K562 (cell line): ENCODE results near the gene PRND. TPM values are rescaled to one million over a fixed set of nuclear protein-coding genes. Genes with fewer than 3 reads are reported as not detected.

Experiments used
- CHD1 ChIP-seq: fragments of 200-600 bp; sonication (generic); IDR thresholded peaks from one replicate; pipeline ENCODE4 v1.6.1; 2012; ENCODE audit warnings: mild to moderate bottlenecking, moderate library complexity, low read length, inconsistent platforms
- IRF2 ChIP-seq: sonication (generic); formaldehyde crosslinking; IDR thresholded peaks from 2 replicates; pipeline ENCODE4 v1.8.1; 2022; ENCODE audit warnings: mild to moderate bottlenecking, missing genetic modification reagents
- MAFK ChIP-seq: IDR thresholded peaks from 2 replicates; pipeline ENCODE4 v1.6.1; 2011; ENCODE audit warnings: low read length, improper control_type of control experiment
- MCM2 ChIP-seq: fragments of 450-650 bp; IDR thresholded peaks from 2 replicates; pipeline ENCODE4 v1.6.1; 2017; ENCODE audit warnings: low read depth, mild to moderate bottlenecking
- MTF1 ChIP-seq: fragments of 250-450 bp; sonication (Bioruptor Pico); IDR thresholded peaks from 2 replicates; pipeline ENCODE4 v1.9.0; 2021; ENCODE audit warnings: moderate library complexity, mild to moderate bottlenecking, inconsistent platforms, borderline replicate concordance
- NFATC3 ChIP-seq: fragments of 450-650 bp; IDR thresholded peaks from 2 replicates; pipeline ENCODE4 v1.6.1; 2017; ENCODE audit warnings: mild to moderate bottlenecking
- NFIX ChIP-seq: fragments of 250-450 bp; sonication (Bioruptor Pico); IDR thresholded peaks from 2 replicates; pipeline ENCODE4 v1.4.0; 2020; ENCODE audit warnings: low read depth, mild to moderate bottlenecking, moderate library complexity
- NUFIP1 ChIP-seq: fragments of 450-650 bp; IDR thresholded peaks from 2 replicates; pipeline ENCODE4 v1.6.1; 2018; ENCODE audit not compliant: partially characterized antibody
- SAFB2 ChIP-seq: fragments of 200-400 bp; formaldehyde crosslinking; IDR thresholded peaks from 2 replicates; pipeline ENCODE4 v1.6.1; 2018; ENCODE audit warnings: borderline replicate concordance, low read length, low read depth, moderate library complexity; ENCODE audit not compliant: severe bottlenecking
- SNRNP70 ChIP-seq: fragments of 200-400 bp; formaldehyde crosslinking; optimal IDR thresholded peaks from 2 replicates; pipeline ENCODE3; 2017; ENCODE audit warnings: low read depth, low read length
- SOX6 ChIP-seq: fragments of 450-650 bp; IDR thresholded peaks from 2 replicates; pipeline ENCODE4 v1.6.1; 2014; ENCODE audit warnings: mild to moderate bottlenecking
- STAG1 ChIP-seq: sonication (generic); formaldehyde crosslinking; IDR thresholded peaks from 2 replicates; pipeline ENCODE4 v1.5.0; 2020; ENCODE audit warnings: missing genetic modification reagents, borderline replicate concordance
- U2AF2 ChIP-seq: fragments of 200-400 bp; formaldehyde crosslinking; optimal IDR thresholded peaks from 2 replicates; pipeline ENCODE3; 2017; ENCODE audit warnings: low read depth, mild to moderate bottlenecking, low read length
- ZFX ChIP-seq: sonication (generic); formaldehyde crosslinking; IDR thresholded peaks from 2 replicates; pipeline ENCODE4 v1.8.0; 2022; ENCODE audit warnings: mild to moderate bottlenecking, missing genetic modification reagents, moderate library complexity
- ZNF197 ChIP-seq: fragments of 200-800 bp; sonication (Bioruptor generic); IDR thresholded peaks from 2 replicates; pipeline ENCODE4 v1.6.1; 2016; ENCODE audit warnings: low read depth, missing genetic modification characterization, missing compliant biosample characterization
- ZNF239 ChIP-seq: fragments of 250-450 bp; sonication (Bioruptor Pico); IDR thresholded peaks from 2 replicates; pipeline ENCODE4 v1.4.0; 2020; ENCODE audit warnings: mild to moderate bottlenecking
- ZNF41 ChIP-seq: fragments of 250-450 bp; sonication (Bioruptor Pico); conservative IDR thresholded peaks from 2 replicates; pipeline ENCODE4 v1.4.0; 2020; ENCODE audit warnings: mild to moderate bottlenecking
- ZNF518B ChIP-seq: fragments of 250-450 bp; sonication (Bioruptor Pico); IDR thresholded peaks from 2 replicates; pipeline ENCODE4 v1.5.0; 2021; ENCODE audit warnings: mild to moderate bottlenecking, moderate library complexity
- ZNF551 ChIP-seq: fragments of 250-450 bp; sonication (Bioruptor Pico); IDR thresholded peaks from 2 replicates; pipeline ENCODE4 v1.5.0; 2021; ENCODE audit warnings: mild to moderate bottlenecking, moderate library complexity
- polyA plus RNA-seq, 8 experiments: library from polyadenylated mRNA; depleted of rRNA in 4 of 8; stranded (reverse) in 5 of 8; unstranded in 3 of 8; fragments of >200 nt; fragmentation: Nextera tagmentation in 2 of 8; fragmentation: Illumina TruSeq in 1 of 8; extraction: Ambion mirVana in 2 of 8; extraction: Trizol in 1 of 8; gene quantifications; 2 replicates each; pipeline versions ENCODE4 v1.2.1 to v1.2.3, GENCODE V29; 2011 to 2014; ENCODE audit warnings: inconsistent platforms in 1 of 8, missing spikeins in 1 of 8
- total RNA-seq, 7 experiments: library from RNA; depleted of rRNA in 6 of 7; stranded (reverse); fragments of >200 nt in 6 of 7; fragmentation: Illumina TruSeq in 2 of 7; extraction: Trizol in 2 of 7; gene quantifications; 2 replicates each; pipeline versions ENCODE4 v1.2.1 to v1.2.3, GENCODE V29; 2011 to 2021; ENCODE audit warnings: low replicate concordance in 1 of 7
- TF ChIP-seq, protein P1 (sequence below): sonication (generic); formaldehyde crosslinking; IDR thresholded peaks from 2 replicates; pipeline ENCODE4 v1.8.0; 2022; ENCODE audit warnings: mild to moderate bottlenecking, low read depth, missing genetic modification reagents
- TF ChIP-seq, protein P2 (sequence below): IDR thresholded peaks from 2 replicates; pipeline ENCODE4 v1.6.1; 2011; ENCODE audit warnings: borderline replicate concordance, low read depth, mild to moderate bottlenecking, moderate library complexity, low read length; ENCODE audit not compliant: insufficient read depth, poor library complexity, severe bottlenecking
- TF ChIP-seq, protein P3 (sequence below): fragments of 450-650 bp; IDR thresholded peaks from 2 replicates; pipeline ENCODE4 v1.6.1; 2016

Gene PRND
- total and polyA plus RNA-seq, 9 of the 15 experiments (the other 6 are each of a cell fraction or from before 2014, with no cell fraction given), result not detected

DNA sequence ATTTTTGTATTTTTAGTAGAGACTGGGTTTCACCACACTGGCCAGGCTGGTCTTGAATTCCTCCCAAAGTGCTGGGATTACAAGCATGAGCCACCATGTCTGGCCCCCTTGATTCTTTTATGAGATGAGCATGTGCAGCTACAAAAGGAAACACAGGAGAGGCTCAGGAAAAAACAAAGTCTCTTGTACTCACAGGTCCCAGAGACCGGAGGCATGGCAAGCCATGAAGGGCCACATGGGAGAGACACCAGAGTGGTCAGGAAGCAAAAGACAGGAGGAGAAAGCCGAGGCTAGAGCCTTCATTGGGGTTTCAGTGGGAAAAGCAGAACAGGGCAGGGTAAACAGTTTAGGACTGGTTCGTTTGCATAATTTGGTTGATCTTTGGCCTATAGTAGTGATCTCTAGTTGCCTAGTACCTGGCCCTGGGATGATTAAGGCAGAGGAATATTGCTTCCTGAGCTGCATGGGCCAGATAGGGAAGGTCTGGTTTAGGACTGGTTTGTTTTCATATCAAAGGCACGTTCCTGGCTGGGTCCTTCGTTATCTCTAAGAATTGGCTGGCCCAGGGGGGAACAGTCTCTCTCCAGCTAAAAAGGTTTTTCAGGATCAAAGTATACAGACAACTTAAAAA is 48.2 kb upstream of the PRND start (continued):
- no peak for TF ChIP-seq IRF2
- no peak for TF ChIP-seq ZNF518B (CRISPR knock-in tag)
- TF ChIP-seq, protein P1, sequence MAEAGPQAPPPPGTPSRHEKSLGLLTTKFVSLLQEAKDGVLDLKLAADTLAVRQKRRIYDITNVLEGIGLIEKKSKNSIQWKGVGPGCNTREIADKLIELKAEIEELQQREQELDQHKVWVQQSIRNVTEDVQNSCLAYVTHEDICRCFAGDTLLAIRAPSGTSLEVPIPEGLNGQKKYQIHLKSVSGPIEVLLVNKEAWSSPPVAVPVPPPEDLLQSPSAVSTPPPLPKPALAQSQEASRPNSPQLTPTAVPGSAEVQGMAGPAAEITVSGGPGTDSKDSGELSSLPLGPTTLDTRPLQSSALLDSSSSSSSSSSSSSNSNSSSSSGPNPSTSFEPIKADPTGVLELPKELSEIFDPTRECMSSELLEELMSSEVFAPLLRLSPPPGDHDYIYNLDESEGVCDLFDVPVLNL, result no peak
- TF ChIP-seq U2AF2, result no peak
- TF ChIP-seq ZFX (CRISPR knock-in tag), result 0 out of 2 replicates have a peak, but pooled peaks have one; percentile 22
- TF ChIP-seq NFATC3, result no peak
- TF ChIP-seq ZNF239 (CRISPR knock-in tag), result no peak
- no peak for TF ChIP-seq CHD1
- no peak for TF ChIP-seq MCM2
- peak; percentile 77 for TF ChIP-seq SOX6
- TF ChIP-seq ZNF41 (CRISPR knock-in tag), result no peak
- TF ChIP-seq ZNF197, result no peak
- TF ChIP-seq NUFIP1, result no peak
- no peak for TF ChIP-seq NFIX (CRISPR knock-in tag)
- TF ChIP-seq, protein P2, sequence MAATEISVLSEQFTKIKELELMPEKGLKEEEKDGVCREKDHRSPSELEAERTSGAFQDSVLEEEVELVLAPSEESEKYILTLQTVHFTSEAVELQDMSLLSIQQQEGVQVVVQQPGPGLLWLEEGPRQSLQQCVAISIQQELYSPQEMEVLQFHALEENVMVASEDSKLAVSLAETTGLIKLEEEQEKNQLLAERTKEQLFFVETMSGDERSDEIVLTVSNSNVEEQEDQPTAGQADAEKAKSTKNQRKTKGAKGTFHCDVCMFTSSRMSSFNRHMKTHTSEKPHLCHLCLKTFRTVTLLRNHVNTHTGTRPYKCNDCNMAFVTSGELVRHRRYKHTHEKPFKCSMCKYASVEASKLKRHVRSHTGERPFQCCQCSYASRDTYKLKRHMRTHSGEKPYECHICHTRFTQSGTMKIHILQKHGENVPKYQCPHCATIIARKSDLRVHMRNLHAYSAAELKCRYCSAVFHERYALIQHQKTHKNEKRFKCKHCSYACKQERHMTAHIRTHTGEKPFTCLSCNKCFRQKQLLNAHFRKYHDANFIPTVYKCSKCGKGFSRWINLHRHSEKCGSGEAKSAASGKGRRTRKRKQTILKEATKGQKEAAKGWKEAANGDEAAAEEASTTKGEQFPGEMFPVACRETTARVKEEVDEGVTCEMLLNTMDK, result no peak
- TF ChIP-seq SAFB2, result no peak
- no peak for TF ChIP-seq MTF1 (CRISPR knock-in tag)
- TF ChIP-seq SNRNP70, result no peak
- TF ChIP-seq, protein P3, sequence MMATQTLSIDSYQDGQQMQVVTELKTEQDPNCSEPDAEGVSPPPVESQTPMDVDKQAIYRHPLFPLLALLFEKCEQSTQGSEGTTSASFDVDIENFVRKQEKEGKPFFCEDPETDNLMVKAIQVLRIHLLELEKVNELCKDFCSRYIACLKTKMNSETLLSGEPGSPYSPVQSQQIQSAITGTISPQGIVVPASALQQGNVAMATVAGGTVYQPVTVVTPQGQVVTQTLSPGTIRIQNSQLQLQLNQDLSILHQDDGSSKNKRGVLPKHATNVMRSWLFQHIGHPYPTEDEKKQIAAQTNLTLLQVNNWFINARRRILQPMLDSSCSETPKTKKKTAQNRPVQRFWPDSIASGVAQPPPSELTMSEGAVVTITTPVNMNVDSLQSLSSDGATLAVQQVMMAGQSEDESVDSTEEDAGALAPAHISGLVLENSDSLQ, result no peak
- no peak for TF ChIP-seq STAG1 (CRISPR knock-in tag)
- TF ChIP-seq ZNF551, result no peak
- no peak for TF ChIP-seq MAFK
